Measurements from ENCODE around the gene ATF2.

- no peak for TF ChIP-seq CTCF (IDR thresholded peaks at IDR 0.05; ENCODE audit: low read depth, low read length)
- no peak for TF ChIP-seq EZH2phosphoT487 (IDR thresholded peaks at IDR 0.05; ENCODE audit: low read depth)
Observed at GRCh38 chr2:175064797-175065196, 103.2 kb downstream of the ATF2 start.

Measured in OCI-LY3 (cell line).